Ureter (tissue), 1 donor: Measurements from ENCODE around the gene TSPYL1. TPM values are rescaled to one million over a fixed set of nuclear protein-coding genes. Genes with fewer than 3 reads are reported as not detected.
A peak's percentile ranks its signal among the peaks of the same experiment; 100 is the strongest.
"Not testable (repeated sequence)": the region's sequence is repeated elsewhere in the genome, so short reads cannot be mapped to it uniquely, and the experiment has no call there.

ENCODE experiments used
- DNase-seq: peaks from one replicate; pipeline ENCODE4 v3.0.0-alpha.2; 2020; ENCODE audit warnings: low spot score
- total RNA-seq: library from RNA; stranded (reverse); gene quantifications from one replicate; pipeline ENCODE4 v1.2.4, GENCODE V29; 2023
- donor health status: DM: yes; HTN: yes; CAD: no.

Gene TSPYL1
- total RNA-seq = 118 TPM

- DNase-seq = peak; percentile 98
These were observed at the start of gene TSPYL1 for GRCh38 chr6:116279232-116280160. TSPYL1 (minus strand) TSS chr6:116279930; CDS start chr6:116279830, 100 bp downstream.

- no peak for DNase-seq
These were observed 49.4 kb upstream of the TSPYL1 start for GRCh38 chr6:116329156-116329555.

GRCh38 chr6:116328528-116328903 is 48.8 kb upstream of the TSPYL1 start:
- DNase-seq = no peak

- no peak for DNase-seq
These were observed 48.2 kb upstream of the TSPYL1 start for GRCh38 chr6:116327803-116328527.

- DNase-seq = no peak
These were observed 47.3 kb upstream of the TSPYL1 start for GRCh38 chr6:116326996-116327395.

GRCh38 chr6:116326181-116326671 is 46.5 kb upstream of the TSPYL1 start:
- no peak for DNase-seq

GRCh38 chr6:116325634-116326132 is 46.0 kb upstream of the TSPYL1 start:
- DNase-seq = not testable (repeated sequence)

- no peak for DNase-seq
These were observed 44.1 kb upstream of the TSPYL1 start for GRCh38 chr6:116323863-116324262.

GRCh38 chr6:116321933-116322332 is 42.2 kb upstream of the TSPYL1 start:
- not testable (repeated sequence) for DNase-seq

GRCh38 chr6:116316772-116317467 is 37.2 kb upstream of the TSPYL1 start:
- DNase-seq = no peak

- no peak for DNase-seq
These were observed 35.1 kb upstream of the TSPYL1 start for GRCh38 chr6:116314878-116315277.

GRCh38 chr6:116314218-116314617 is 34.5 kb upstream of the TSPYL1 start:
- DNase-seq = no peak

- no peak for DNase-seq
These were observed 33.5 kb upstream of the TSPYL1 start for GRCh38 chr6:116313101-116313776.

- DNase-seq = no peak
These were observed 29.9 kb upstream of the TSPYL1 start for GRCh38 chr6:116309657-116310056.

- no peak for DNase-seq
These were observed 29.3 kb upstream of the TSPYL1 start for GRCh38 chr6:116309001-116309400.

GRCh38 chr6:116307633-116308032 is 27.9 kb upstream of the TSPYL1 start:
- no peak for DNase-seq

GRCh38 chr6:116307001-116307400 is 27.3 kb upstream of the TSPYL1 start:
- no peak for DNase-seq

- DNase-seq = no peak
These were observed 24.9 kb upstream of the TSPYL1 start for GRCh38 chr6:116304538-116305097.

GRCh38 chr6:116301104-116301503 is 21.4 kb upstream of the TSPYL1 start:
- DNase-seq = no peak

GRCh38 chr6:116300566-116300965 is 20.8 kb upstream of the TSPYL1 start:
- DNase-seq = no peak

- no peak for DNase-seq
These were observed 19.2 kb upstream of the TSPYL1 start for GRCh38 chr6:116298973-116299372.
